Esophagus muscularis mucosa (tissue), 3 donors: Measurements from ENCODE around the gene HDGFL3.
"Not testable (repeated sequence)": the region's sequence is repeated elsewhere in the genome, so short reads cannot be mapped to it uniquely, and the experiment has no call there.

Experiments used
- POLR2A ChIP-seq: fragments of 450-650 bp; IDR thresholded peaks from one replicate; pipeline ENCODE4 v1.6.1; 2017; ENCODE audit warnings: antibody characterized with exemption, moderate library complexity, mild to moderate bottlenecking, low read depth
- POLR2AphosphoS5 ChIP-seq, 2 donors: sonication (generic); formaldehyde crosslinking; IDR thresholded peaks; one replicate each; pipeline ENCODE4 v1.6.1; 2017; ENCODE audit warnings: antibody characterized with exemption in 2 of 2
- TF ChIP-seq, protein P1 (sequence below), 3 experiments: fragments of 200-600 bp in 2 of 3; fragments of 450-650 bp in 1 of 3; sonication (generic) in 2 of 3; IDR thresholded peaks; one replicate each; pipeline ENCODE4 v1.5.1; 2017 to 2019; ENCODE audit warnings: antibody characterized with exemption in 3 of 3, mild to moderate bottlenecking in 2 of 3, moderate library complexity in 1 of 3

GRCh38 chr15:83085864-83086552 lies 121.6 kb downstream of the HDGFL3 start:
- TF ChIP-seq POLR2A; POLR2AphosphoS5 (IDR thresholded peaks at IDR 0.05): not testable (repeated sequence)
- TF ChIP-seq, protein P1, sequence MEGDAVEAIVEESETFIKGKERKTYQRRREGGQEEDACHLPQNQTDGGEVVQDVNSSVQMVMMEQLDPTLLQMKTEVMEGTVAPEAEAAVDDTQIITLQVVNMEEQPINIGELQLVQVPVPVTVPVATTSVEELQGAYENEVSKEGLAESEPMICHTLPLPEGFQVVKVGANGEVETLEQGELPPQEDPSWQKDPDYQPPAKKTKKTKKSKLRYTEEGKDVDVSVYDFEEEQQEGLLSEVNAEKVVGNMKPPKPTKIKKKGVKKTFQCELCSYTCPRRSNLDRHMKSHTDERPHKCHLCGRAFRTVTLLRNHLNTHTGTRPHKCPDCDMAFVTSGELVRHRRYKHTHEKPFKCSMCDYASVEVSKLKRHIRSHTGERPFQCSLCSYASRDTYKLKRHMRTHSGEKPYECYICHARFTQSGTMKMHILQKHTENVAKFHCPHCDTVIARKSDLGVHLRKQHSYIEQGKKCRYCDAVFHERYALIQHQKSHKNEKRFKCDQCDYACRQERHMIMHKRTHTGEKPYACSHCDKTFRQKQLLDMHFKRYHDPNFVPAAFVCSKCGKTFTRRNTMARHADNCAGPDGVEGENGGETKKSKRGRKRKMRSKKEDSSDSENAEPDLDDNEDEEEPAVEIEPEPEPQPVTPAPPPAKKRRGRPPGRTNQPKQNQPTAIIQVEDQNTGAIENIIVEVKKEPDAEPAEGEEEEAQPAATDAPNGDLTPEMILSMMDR (IDR thresholded peaks at IDR 0.05), result not testable (repeated sequence)
